Activated CD4-positive, alpha-beta T cell treated with anti-CD3 and anti-CD28 coated beads for 36 hours (primary cell): Measurements from ENCODE around the gene OLIG1. TPM values are rescaled to one million over a fixed set of nuclear protein-coding genes. Genes with fewer than 3 reads are reported as not detected.

Experiments used
- ATAC-seq: fragments of 200-7000 bp; cut with Tn5 transposase; one replicate; pipeline ENCODE4 v1.10.0; 2021; ENCODE audit warnings: mild to moderate bottlenecking, moderate library complexity
- CTCF ChIA-PET: fragments of 350-600 bp; sonication (Branson Sonifier 250); formaldehyde crosslinking; loops from one replicate; lab custom pipeline; 2021; ENCODE audit warnings: antibody characterized with exemption; lab: Charles Lee
- POLR2A ChIA-PET: fragments of 350-600 bp; sonication (Branson Sonifier 250); formaldehyde crosslinking; loops from one replicate; lab custom pipeline; 2021; ENCODE audit warnings: antibody characterized with exemption, inconsistent platforms; lab: Charles Lee
- DNase-seq: peaks from one replicate; pipeline ENCODE4 v3.0.0-alpha.2; 2020
- H3K27ac Mint-ChIP-seq: one replicate; pipeline ENCODE4 v1.8.0; 2021; ENCODE audit warnings: mixed read lengths
- H3K27me3 Mint-ChIP-seq: one replicate; pipeline ENCODE4 v1.8.0; 2021; ENCODE audit warnings: mixed read lengths
- H3K36me3 Mint-ChIP-seq: one replicate; pipeline ENCODE4 v1.8.0; 2021; ENCODE audit warnings: low read depth, mixed read lengths
- H3K4me1 Mint-ChIP-seq: one replicate; pipeline ENCODE4 v1.8.0; 2021; ENCODE audit warnings: mixed read lengths
- H3K4me3 Mint-ChIP-seq: one replicate; pipeline ENCODE4 v1.8.0; 2021; ENCODE audit warnings: mild to moderate bottlenecking, moderate library complexity, mixed read lengths
- H3K9me3 Mint-ChIP-seq: one replicate; pipeline ENCODE4 v1.8.0; 2021; ENCODE audit warnings: low read depth, mixed read lengths
- intact Hi-C, 2 experiments: fragments of 100-400 bp; cut with DNase I in 1 of 2; cut with micrococcal nuclease in 1 of 2; formaldehyde crosslinking; loops; one replicate each; pipeline versions ENCODE4 v1.14.2 to v1.15.1; 2022 to 2024; cut with DNase I, micrococcal nuclease
- total RNA-seq, 2 experiments: library from RNA; stranded (reverse); gene quantifications; one replicate each; pipeline ENCODE4 v1.2.3, GENCODE V29; 2021

OLIG1 gene
- total RNA-seq, 2 experiments from 2014 or later = not detected

DNA sequence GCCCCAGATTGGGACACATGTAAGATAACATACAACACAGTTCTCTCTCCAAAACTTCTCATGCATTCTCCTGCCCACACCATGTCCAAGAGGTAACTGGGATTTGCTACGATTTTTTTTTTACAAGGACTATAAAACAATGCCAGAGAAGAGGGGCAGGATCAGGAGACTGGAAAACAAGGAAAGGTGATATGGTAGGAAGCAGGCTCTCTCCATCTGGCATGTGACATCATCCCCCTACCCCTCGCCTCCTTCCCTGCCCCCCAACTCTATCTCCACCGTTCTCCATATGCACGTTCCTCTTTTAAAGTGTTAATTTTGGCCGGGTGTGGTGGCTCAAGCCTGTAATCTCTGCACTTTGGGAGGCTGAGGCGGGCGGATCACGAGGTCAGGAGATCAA is 23.5 kb upstream of the OLIG1 start:
- Mint-ChIP-seq H3K27me3 (peaks cover 24% of the 10 kb centered on the region), H3K27ac (no peak overlapping the region), H3K36me3 (no peaks in the 10 kb centered on the region), H3K4me3 (no peak overlapping the region), H3K4me1 (no peaks in the 10 kb centered on the region), H3K9me3 (no peaks in the 10 kb centered on the region)
- intact Hi-C loops = no loop called here
- ChIA-PET CTCF (no interaction called here), POLR2A (no interaction called here)
- DNase-seq (no peak), ATAC-seq (no peak)

GRCh38 chr21:33047231-33047630 is 22.7 kb upstream of the OLIG1 start:
- Mint-ChIP-seq H3K4me3 (no peak overlapping the region), H3K27ac (no peak overlapping the region), H3K27me3 (peaks cover 19% of the 10 kb centered on the region), H3K9me3 (no peaks in the 10 kb centered on the region), H3K36me3 (no peaks in the 10 kb centered on the region), H3K4me1 (no peaks in the 10 kb centered on the region)
- CTCF ChIA-PET = no interaction called here
- DNase-seq = no peak
- no peak for ATAC-seq
- intact Hi-C loops = no loop called here
- POLR2A ChIA-PET = no interaction called here

- Mint-ChIP-seq H3K36me3 (no peaks in the 10 kb centered on the region), H3K27ac (no peak overlapping the region), H3K27me3 (peaks cover 5% of the 10 kb centered on the region), H3K4me1 (no peaks in the 10 kb centered on the region), H3K9me3 (no peaks in the 10 kb centered on the region), H3K4me3 (no peak overlapping the region)
- POLR2A ChIA-PET = no interaction called here
- CTCF ChIA-PET = no interaction called here
- intact Hi-C loops = no loop called here
- ATAC-seq (no peak), DNase-seq (no peak)
Observed at GRCh38 chr21:33051925-33052324, 18.0 kb upstream of the OLIG1 start.

DNA sequence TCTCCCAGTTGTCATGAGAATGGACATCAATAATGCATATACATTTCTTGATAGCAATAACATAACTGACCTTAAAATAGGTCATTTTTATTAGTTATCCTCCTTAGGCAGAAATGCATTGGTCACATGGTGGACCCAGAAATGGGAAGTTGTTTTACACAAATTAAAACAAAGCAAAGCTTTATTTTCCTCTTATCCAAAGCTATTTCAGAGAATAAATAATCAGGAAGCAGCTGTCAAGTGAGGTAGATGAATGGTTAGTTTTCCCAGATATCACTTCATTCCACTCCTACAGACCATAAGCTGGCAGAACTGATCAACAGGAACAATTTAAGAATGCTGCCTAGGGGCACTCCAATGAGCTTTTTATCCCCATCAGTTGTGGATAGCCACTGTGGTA is 16.0 kb upstream of the OLIG1 start:
- no peak for DNase-seq
- POLR2A ChIA-PET = no interaction called here
- H3K27ac Mint-ChIP-seq = no peak overlapping the region
- CTCF ChIA-PET = interaction anchor here (0.8 kb wide), 1 partner anchor 25 kb away, joined by 3 read pairs; no protein-coding TSS in a partner anchor
- no peaks in the 10 kb centered on the region for H3K9me3 Mint-ChIP-seq
- intact Hi-C loops = no loop called here
- H3K4me1 Mint-ChIP-seq = no peaks in the 10 kb centered on the region
- H3K27me3 Mint-ChIP-seq = peaks cover 2% of the 10 kb centered on the region
- no peak for ATAC-seq
- no peak overlapping the region for H3K4me3 Mint-ChIP-seq
- no peaks in the 10 kb centered on the region for H3K36me3 Mint-ChIP-seq

GRCh38 chr21:33055991-33056390 is 13.9 kb upstream of the OLIG1 start:
- Mint-ChIP-seq H3K9me3 (no peaks in the 10 kb centered on the region), H3K27me3 (peaks cover 2% of the 10 kb centered on the region), H3K4me1 (no peaks in the 10 kb centered on the region), H3K4me3 (no peak overlapping the region), H3K27ac (no peak overlapping the region), H3K36me3 (no peaks in the 10 kb centered on the region)
- CTCF ChIA-PET = interaction anchor here (1.6 kb wide), 1 partner anchor 141 kb away, joined by 3 read pairs; no protein-coding TSS in a partner anchor
- no peak for DNase-seq
- no peak for ATAC-seq
- POLR2A ChIA-PET = no interaction called here
- intact Hi-C loops = no loop called here

DNA sequence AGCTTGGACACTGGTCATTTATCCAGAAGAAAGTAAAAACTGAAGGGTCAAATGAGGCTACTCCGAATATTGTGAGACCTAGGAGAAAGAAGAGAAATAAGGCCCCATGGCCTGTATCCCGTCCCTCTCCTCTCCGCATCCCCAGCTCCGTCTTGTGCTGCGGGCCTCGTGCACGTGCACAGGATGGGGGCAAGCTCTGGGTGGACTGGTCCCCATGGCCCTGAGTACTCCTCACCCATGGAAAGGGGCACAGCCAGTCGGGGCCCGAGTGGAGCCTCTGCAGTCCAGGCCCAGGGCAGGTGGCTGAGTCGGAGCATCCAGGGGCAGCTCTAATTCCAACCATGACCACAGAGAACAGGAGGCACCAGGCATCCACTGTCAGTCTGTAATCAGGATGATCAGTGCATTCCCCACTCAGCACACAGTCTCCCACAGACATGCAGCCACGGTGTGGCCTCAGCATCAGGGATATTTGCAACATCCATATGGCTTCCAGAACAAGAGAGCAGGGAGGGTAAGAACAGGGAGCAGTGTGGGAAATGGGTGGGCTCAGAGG is 12.5 kb upstream of the OLIG1 start:
- intact Hi-C loops = no loop called here
- Mint-ChIP-seq H3K36me3 (no peaks in the 10 kb centered on the region), H3K9me3 (no peaks in the 10 kb centered on the region), H3K27ac (no peak overlapping the region), H3K27me3 (peaks cover 3% of the 10 kb centered on the region), H3K4me1 (no peaks in the 10 kb centered on the region), H3K4me3 (no peak overlapping the region)
- ATAC-seq = no peak
- ChIA-PET POLR2A (no interaction called here), CTCF (interaction anchor here (1.6 kb wide), 1 partner anchor 140 kb away, joined by 3 read pairs; no protein-coding TSS in a partner anchor)
- DNase-seq = no peak

GRCh38 chr21:33058527-33058926 is 11.4 kb upstream of the OLIG1 start:
- intact Hi-C loops = no loop called here
- no peaks in the 10 kb centered on the region for H3K4me1 Mint-ChIP-seq
- no peak overlapping the region for H3K27ac Mint-ChIP-seq
- H3K4me3 Mint-ChIP-seq = no peak overlapping the region
- ATAC-seq = no peak
- ChIA-PET POLR2A (no interaction called here), CTCF (no interaction called here)
- peaks cover 5% of the 10 kb centered on the region for H3K27me3 Mint-ChIP-seq
- no peaks in the 10 kb centered on the region for H3K9me3 Mint-ChIP-seq
- DNase-seq = no peak
- H3K36me3 Mint-ChIP-seq = no peaks in the 10 kb centered on the region

GRCh38 chr21:33058957-33059356 is 11.0 kb upstream of the OLIG1 start:
- ATAC-seq = no peak
- POLR2A ChIA-PET = no interaction called here
- no peaks in the 10 kb centered on the region for H3K36me3 Mint-ChIP-seq
- H3K4me1 Mint-ChIP-seq = no peaks in the 10 kb centered on the region
- H3K4me3 Mint-ChIP-seq = no peak overlapping the region
- no peaks in the 10 kb centered on the region for H3K9me3 Mint-ChIP-seq
- peaks cover 5% of the 10 kb centered on the region for H3K27me3 Mint-ChIP-seq
- intact Hi-C loops = no loop called here
- CTCF ChIA-PET = no interaction called here
- H3K27ac Mint-ChIP-seq = peak overlapping the region; percentile 35
- no peak for DNase-seq

GRCh38 chr21:33059380-33059841 is 10.5 kb upstream of the OLIG1 start:
- Mint-ChIP-seq H3K4me1 (no peaks in the 10 kb centered on the region), H3K36me3 (no peaks in the 10 kb centered on the region), H3K4me3 (no peak overlapping the region), H3K9me3 (no peaks in the 10 kb centered on the region), H3K27me3 (peaks cover 5% of the 10 kb centered on the region), H3K27ac (no peak overlapping the region)
- DNase-seq = no peak
- ATAC-seq = no peak
- intact Hi-C loops = no loop called here
- ChIA-PET CTCF (no interaction called here), POLR2A (no interaction called here)

DNA sequence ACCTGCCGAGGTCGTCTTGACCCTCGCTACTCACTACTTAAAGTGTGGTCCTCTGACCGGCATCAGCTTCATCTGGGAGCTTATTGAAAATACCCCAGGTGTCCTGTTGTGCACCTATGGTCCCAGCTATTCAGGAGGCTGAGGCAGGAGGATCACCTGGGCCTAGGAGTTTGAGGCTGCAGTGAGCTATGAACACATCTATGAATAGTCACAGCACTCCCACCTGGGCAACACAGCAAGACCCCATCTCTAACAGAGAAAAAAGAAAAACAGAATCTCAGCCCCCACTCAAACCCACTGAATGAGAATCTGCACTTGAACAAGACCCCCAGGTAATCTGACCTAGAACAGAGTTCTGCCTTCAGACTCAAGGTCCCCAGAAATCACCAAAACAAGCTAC is 8.7 kb upstream of the OLIG1 start:
- no peak for ATAC-seq
- H3K27ac Mint-ChIP-seq = no peak overlapping the region
- POLR2A ChIA-PET = no interaction called here
- no peak overlapping the region for H3K4me3 Mint-ChIP-seq
- H3K9me3 Mint-ChIP-seq = no peaks in the 10 kb centered on the region
- intact Hi-C loops = no loop called here
- no peak for DNase-seq
- CTCF ChIA-PET = no interaction called here
- no peaks in the 10 kb centered on the region for H3K36me3 Mint-ChIP-seq
- peaks cover 18% of the 10 kb centered on the region for H3K27me3 Mint-ChIP-seq
- H3K4me1 Mint-ChIP-seq = no peaks in the 10 kb centered on the region

- ChIA-PET CTCF (interaction anchor here (1.4 to 1.6 kb wide), 2 partner anchors 8 to 123 kb away, joined by 3 to 4 read pairs; no protein-coding TSS in a partner anchor), POLR2A (no interaction called here)
- intact Hi-C loops = no loop called here
- DNase-seq (no peak), ATAC-seq (no peak)
- Mint-ChIP-seq H3K4me1 (no peaks in the 10 kb centered on the region), H3K4me3 (no peak overlapping the region), H3K9me3 (no peaks in the 10 kb centered on the region), H3K36me3 (no peaks in the 10 kb centered on the region), H3K27ac (no peak overlapping the region), H3K27me3 (peaks cover 31% of the 10 kb centered on the region)
Observed at GRCh38 chr21:33063375-33063883, 6.5 kb upstream of the OLIG1 start.

DNA sequence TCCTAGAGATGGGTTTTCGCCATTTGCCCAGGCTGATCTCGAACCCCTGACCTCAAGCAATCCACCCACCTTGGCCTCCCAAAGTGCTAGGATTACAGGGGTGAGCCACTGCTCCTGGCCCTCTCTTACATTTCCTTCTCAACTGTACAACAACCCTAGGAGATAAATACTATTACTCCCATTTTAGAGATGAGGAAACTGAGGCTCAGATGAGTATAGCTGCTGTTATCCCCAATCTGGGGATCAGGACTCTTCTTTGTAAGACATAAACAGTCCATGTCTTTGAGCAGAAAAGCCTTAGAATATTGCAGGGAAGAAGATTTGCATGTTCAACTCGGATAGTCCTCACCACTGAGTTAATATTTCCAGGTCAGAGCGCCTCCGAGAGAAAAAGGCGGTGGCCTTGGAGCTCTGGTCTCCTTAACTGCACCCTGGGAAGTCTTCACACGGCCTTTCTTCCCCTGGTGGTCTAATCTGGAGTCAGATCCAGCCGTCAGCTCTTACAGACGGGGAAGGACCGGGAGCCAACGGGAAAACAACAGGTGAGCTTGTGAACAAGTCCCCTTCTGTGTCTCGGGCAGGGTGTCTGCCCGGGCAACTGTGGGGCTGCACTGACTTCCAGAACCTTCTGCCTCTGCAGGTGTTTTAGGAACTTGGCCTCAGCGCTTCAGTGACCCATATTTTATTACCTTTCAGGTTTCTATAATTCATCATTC is 5.9 kb upstream of the OLIG1 start:
- intact Hi-C loops = no loop called here
- ChIA-PET CTCF (interaction anchor here (0.6 to 1.4 kb wide), 2 partner anchors 124 to 151 kb away, joined by 3 to 4 read pairs; no protein-coding TSS in a partner anchor), POLR2A (no interaction called here)
- Mint-ChIP-seq H3K4me3 (no peak overlapping the region), H3K9me3 (no peaks in the 10 kb centered on the region), H3K4me1 (no peaks in the 10 kb centered on the region), H3K36me3 (no peaks in the 10 kb centered on the region), H3K27me3 (peaks cover 38% of the 10 kb centered on the region), H3K27ac (no peak overlapping the region)
- DNase-seq = no peak
- ATAC-seq = no peak
